Measurements from ENCODE around the gene SYNGR3.
"Not testable (repeated sequence)": the region's sequence is repeated elsewhere in the genome, so short reads cannot be mapped to it uniquely, and the experiment has no call there.

Gene SYNGR3

DNA sequence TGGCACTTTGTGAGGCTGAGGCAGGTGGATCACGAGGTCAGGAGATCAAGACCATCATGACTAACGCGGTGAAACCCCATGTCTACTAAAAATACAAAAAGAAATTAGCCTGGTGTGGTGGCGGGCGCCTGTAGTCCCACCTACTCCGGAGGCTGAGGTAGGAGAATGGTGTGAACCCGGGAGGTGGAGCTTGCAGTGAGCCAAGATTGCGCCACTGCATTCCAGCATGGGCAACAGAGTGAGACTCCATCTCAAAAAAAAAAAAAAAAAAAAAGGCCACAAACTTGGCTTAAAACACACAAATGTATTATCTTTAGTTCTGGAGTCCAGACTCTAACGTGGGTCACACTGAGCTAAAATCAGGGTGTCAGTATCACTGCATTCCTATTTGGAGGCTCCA is 22.0 kb downstream of the SYNGR3 start:
- DNase-seq: not testable (repeated sequence)

DNA sequence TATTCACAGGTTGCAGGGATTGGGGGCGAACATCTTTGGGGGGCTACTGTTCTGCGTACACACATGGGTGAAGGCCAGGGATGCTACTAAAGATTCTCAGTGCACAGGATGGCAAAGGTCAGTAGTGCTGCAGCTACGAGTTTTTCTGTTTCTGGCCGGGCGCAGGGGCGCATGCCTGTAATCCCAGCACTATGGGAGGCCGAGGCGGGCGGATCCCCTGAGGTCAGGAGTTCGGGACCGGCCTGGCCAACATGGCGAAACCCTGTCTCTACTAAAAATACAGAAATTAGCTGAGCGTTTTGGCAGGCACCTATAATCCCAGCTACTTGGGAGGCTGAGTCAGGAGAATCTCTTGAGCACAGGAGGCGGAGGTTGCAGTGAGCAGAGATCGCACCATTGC is 23.8 kb downstream of the SYNGR3 start:
- DNase-seq: no peak

DNA sequence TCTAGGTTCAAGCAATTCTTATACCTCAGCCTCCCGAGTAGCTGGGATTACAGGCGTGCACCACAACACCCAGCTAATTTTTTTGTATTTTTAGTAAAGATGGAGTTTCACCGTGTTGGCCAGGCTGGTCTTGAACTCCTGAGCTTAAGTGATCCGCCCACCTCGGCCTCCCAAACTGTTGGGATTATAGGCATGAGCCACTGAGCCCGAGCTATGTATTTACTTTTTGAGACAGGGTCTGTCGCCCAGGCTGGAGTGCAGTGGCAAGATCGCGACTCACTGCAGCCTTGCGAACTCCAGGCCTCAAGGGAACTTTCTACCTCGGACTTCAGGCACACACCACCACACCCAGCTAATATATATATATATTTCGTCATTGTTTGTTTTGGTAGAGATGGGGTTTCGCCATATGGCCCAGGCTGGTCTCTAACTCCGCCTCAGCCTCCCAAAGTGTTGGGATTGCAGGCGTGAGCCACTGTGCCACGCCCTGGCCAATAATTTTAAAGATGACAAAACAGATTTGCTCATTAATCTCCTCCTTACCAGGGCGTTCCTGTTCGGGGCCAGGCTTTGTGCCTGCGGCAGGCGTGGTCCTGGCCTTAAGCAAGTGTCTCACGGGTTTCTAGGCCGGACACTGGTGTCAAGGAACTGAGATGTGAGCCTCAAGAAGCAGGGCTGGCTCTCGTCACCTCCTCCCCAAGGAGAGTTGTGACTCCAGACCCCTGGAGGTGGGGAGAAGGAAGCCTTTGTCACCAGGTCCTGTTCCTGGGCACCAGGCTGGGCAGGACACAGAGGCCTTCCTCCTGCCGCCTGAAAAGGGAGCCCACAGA is 25.6 kb downstream of the SYNGR3 start:
- DNase-seq: no peak

DNA sequence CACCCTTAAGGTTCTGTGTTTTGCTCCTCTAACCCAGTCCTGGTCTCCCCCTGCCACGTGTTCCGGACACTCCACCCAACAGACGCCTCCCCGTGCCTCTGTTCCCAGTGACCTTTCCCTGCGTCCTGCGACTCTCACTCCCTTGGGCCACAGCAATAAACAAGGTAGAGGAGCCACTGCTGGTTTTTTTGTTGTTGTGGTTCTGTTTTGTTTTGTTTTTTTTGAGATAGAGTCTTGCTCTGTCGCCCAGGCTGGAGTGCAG is 26.1 kb downstream of the SYNGR3 start:
- no peak for DNase-seq

DNA sequence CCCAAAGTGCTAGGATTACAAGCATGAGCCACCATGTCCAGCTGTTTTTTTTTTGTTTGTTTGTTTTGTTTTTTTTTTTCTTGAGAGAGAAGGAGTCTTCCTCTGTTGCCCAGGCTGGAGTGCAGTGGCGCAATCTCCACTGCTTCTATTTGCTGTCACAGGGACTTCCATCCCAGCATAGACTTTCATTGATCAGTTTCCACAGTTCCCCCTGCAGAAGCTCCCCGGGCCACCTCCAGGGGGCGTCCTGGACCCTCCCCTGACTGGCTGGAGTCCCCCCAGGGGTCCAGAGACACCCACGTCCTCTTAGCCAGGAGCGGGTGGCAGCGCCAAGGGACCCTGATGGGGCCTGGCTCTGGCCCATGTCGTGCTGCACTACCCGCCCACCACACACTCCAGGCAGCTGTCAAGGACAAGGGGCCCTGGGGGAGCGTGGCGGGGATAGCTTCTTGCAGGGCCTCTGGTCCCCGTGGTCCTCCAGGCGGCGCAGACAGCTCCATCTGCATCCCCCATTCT is 26.7 kb downstream of the SYNGR3 start:
- DNase-seq: no peak

DNA sequence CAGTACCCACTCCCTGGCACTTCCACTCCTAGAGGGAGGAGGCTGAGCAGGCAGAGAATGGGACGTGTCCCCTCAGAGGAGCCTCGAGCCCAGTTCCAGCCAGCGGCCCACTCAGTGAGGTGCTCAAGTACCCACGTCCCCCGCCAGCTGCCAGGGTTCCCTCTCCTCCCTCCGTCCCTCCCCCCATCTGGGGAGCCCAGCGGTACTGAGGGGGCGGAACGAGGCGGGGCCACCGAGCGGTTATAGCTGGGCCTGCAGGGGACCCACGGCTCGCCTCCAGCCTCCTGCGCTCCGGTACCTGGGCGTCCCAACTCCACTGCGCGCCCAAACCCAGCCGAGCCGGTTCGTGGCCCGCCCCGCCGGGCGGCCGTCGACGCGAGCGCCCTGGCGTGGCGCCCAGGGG is 29.7 kb downstream of the SYNGR3 start, which contains the start of gene NPW:
Gene NPW (plus strand): TSS at position 268 of the 403 bp plus-strand sequence.
- DNase-seq: no peak

DNA sequence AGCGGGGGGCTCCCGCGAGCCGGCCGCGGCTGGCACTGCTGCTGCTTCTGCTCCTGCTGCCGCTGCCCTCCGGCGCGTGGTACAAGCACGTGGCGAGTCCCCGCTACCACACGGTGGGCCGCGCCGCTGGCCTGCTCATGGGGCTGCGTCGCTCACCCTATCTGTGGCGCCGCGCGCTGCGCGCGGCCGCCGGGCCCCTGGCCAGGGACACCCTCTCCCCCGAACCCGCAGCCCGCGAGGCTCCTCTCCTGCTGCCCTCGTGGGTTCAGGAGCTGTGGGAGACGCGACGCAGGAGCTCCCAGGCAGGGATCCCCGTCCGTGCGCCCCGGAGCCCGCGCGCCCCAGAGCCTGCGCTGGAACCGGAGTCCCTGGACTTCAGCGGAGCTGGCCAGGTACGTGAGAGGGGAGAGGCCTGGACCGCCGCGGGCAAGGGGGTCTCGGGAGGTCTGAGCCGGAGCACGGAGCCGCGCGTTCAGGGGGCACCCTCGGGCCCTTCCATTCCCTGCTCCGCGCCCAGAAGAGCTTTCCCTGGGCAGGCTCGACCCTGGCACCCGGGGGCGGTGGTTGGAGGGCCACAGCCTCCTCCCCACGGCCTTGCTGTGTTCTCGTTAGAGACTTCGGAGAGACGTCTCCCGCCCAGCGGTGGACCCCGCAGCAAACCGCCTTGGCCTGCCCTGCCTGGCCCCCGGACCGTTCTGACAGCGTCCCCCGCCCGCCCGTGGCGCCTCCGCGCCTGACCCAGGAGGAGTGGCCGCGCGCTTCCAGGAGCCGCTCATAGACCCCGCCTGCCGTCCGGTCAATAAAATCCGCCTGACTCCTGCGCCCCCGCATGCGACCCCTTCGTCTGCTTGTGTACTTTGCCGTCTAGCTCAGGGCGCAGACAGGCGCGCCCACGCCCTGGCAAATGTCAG is 30.4 kb downstream of the SYNGR3 start:
- no peak for DNase-seq

DNA sequence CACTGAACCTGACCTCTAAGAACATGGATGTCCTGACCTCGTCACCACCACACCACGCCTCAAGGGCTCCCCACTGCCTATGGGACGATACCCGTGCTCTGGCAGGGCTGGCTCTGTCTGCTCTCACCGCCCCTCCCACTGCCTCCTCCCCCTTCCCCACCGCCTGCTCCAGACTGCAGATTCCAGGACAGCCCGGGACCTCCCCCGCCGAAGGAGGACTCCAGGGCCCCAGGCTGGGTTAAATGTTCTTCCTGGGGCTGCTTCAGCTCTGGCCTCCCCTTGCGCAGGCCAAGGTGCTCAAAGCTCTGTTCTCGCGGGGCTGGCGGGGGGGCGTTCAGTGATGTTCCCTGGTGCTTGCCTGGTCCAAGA is 32.9 kb downstream of the SYNGR3 start:
- no peak for DNase-seq

DNA sequence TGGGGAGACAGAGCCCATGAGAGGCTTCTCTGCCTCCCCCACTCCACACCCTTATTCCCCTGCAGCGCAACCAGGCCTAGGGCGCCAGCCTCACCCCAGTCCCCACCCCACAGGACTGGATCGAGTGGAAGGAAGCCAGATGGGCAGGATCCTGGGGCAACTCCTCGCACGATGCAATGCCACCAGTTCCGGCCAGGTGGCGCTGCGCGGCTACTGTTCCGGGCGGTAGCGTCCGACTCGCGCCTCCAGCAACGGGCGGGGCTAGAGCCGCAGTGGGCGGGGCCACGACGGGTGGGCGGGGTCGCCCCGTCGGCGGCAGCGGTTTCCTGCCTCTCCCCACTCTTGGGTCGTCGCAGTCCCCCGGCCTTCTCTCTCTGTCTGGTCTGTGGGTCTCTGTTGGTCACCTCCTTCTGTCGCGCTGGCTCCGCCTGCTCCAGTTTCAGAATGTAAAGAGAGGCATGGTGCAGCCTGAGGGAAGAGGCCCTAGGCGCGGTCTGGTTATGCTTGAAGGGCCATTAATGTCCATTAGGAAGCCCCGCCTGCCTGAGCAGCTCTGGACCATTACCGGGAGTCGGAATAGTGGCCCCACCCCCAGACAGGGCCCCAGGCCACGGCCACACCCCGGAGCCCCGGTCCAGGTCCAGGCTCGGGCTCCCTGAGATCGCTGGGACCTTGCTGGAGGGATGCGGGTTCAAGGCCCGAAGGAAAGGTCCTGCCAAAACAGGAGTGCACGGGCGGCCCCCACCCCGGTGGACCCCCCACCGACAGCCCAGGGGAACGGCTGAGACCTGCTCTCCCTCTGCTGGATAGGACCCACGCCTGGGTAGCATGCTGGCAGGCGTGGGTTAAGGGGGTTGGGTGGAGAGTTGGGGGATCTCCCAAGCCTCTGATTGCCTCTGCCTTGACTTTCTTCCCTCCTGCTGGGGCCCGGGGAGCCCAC is 33.6 kb downstream of the SYNGR3 start:
- peak; percentile 99 for DNase-seq

DNA sequence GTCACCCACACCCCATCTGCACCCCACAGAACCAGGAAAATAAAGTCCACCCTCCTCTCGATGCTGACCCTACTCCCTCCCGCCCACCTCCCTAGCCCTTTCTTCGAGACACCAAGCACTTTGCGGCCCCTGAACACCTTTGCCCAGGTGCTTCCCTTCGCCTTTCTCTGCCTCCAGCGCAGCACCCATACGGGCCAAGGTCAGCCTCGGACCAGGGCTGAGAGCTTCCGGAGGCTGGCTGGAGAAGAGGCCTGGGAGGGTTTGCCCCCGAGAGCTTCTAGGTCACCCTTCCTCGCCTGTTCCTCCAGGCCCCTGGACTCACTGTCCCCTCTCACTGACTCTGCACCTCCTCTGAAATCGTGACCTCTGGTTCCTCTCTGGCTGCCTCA is 34.3 kb downstream of the SYNGR3 start:
- DNase-seq: no peak

DNA sequence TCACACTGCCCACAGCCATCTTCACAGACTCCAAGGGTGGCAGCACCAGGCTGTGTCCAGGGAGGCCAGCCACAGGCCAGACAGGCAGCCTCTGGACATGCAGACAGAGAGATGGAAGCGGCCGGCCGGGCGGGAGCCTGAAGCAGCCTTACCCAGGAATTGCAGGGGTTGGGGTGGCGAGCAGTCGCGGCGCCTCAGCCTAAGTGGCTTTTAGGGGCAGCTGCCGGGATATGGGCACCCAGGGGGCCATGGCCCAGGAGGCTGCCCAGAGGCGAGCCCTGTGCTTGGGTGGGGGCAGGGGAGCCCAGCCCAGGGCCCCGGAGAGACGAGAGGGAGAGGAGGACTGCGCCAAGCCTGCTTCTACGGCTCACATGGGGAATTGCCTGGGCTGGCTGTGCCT is 35.5 kb downstream of the SYNGR3 start:
- no peak for DNase-seq

DNA sequence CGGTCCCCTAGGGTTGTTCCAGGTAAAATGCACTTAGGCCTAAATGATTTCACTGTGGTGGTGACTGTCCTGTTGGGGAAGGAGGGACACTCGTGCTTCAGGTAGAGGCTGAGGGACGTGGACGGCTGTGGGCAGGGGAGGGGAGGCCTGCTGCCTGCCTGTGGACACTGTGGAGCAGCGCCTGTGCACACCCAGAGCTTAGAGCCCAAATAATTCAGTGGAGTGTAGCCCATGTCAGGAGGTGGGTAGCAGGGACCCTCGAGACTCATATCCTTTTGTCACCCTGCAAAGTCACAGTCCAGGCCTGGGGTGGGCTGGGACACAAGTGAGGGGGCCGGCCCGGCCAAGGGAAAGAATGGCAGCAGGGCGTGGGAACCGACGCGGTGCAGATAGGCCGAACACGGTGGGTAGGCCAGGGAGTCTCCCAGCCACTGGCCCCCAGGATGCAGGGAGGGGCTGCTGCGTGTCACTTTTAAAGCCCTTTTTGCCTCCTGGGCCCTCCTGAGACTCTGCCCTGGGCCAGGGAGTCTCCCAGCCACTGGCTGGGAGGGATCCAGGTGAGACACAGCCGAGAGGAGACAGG is 36.2 kb downstream of the SYNGR3 start:
- no peak for DNase-seq

DNA sequence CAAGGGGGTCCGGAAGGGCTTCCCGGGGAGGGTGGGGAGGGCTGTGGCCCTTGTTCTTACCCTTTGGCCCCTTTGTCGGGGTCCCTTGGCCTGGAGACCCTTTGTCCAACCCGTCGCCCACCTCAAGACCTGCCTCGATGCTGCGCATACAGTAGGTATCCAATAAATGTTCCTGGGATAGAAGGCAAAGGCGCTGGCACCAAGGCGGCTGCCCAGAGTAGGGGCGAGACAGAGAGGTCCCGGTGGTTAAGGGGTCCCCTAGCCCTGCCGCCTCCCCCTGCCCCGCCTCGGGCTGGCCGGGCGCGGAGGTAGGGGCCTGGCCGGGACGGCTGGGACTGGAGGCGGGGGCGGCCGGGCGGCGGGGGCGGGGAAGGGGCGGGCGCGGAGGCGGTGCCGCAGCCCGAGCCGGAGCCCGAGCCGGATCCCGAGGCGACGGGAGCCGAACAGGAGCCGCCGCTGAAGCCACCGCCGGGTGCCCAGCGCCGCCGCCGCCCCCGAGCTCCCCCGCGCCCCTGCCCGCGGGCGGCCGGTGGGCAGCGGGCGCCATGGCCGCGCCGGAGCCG is 36.8 kb downstream of the SYNGR3 start, which contains the start of gene NHERF2:
Gene NHERF2 (plus strand): TSS at position 442 of the 563 bp plus-strand sequence. CDS start 104 bp downstream, at position 546.
- peak; percentile 38 for DNase-seq

DNA sequence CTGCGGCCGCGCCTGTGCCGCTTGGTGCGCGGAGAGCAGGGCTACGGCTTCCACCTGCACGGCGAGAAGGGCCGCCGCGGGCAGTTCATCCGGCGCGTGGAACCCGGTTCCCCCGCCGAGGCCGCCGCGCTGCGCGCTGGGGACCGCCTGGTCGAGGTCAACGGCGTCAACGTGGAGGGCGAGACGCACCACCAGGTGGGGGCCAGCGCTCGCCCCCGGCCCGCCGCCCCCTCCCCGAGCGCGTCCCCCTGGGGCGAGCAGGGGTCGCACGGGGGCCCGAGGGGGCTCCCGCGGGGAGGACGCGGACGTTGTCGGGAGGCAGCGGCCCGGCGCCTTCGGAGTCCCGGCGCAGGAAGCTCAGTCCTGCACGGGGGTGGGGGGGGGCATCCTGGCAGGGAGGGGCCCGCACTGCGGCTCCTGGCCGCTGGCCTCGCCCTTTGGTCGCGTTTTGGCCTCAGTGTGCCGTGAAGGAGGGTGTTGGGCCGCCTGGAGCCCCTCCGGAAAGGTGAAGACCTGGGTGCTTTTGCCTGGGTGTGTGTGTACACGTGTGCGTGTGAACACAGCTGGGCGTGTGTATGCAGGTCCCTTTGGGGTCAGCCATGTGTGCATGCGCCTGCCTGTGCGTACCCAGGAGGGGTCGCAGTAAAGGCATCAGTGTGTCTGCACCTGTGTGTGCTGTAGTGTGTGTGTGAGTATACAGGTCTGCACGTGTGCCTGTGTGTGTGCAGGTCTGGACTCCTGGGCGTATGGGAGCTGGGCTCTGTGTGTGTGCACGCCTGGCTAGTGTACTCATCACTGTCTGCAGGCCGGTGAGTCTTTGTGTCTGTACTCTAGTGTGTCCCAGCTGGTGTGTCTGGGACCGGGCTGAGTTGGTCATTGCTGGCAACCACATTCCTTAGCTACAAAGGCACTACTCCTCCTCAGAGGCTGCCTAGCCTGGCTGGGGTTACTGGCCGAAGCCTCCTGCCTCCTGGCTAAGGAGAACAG is 37.5 kb downstream of the SYNGR3 start:
- DNase-seq: no peak

DNA sequence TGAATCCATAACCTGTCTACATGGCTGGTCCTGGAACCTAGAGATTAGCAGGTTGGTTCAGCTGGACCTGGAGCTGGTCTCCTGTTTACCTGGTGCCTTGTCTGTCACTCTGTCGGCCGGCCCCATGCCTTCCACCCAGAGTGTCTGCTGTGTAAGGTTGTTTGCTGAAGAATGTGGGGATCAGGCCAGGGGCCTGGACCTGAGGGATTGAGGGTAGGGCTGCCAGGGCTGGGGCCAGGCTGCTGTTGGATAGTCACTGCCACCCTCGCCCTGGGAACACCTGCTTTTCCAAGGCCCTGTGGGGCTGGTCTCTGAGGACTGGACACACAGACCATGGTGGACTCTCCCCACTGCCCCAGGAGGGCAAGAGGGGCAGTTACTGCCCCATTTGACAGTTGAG is 38.4 kb downstream of the SYNGR3 start:
- DNase-seq: no peak

DNA sequence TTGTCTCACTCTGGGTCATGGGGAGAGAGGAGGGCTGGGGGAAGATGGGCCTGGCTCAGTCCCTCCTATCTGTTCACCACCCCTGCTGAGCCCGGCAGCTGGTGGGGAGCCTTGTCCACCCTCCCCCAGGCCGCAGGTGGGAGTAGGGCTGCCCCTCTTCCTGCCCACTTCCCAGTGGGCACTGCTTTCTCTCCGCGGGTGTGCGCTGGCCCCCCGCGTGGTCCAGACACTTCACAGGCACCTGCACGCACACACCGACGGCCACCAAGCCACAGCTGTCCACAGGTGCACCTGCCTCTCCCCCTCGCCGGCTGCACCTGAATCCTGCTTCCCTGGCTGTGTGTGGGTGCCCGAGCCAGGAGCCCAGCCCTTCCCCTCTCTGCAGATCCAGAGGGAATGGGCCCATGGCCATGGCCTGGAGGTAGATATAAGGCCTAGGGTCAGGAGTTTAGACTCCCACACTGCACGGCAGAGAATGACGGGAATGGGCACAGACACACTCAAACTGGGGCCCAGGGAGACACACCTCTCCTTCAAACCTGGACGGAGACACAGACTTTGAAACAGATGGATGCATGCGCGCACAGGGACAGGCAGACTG is 39.0 kb downstream of the SYNGR3 start:
- no peak for DNase-seq

DNA sequence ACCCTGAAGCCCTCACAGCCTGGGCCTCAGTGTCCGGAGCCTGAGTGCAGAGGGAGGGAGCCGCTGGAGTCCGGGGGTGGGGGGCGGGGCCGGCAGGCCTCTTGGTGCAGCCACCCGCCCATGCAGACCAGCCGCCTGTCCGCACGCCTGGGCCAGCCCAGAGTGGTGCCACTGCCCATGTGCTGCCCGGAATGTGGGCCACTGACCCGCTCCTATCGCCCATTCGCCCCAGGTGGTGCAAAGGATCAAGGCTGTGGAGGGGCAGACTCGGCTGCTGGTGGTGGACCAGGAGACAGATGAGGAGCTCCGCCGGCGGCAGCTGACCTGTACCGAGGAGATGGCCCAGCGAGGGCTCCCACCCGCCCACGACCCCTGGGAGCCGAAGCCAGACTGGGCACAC is 39.6 kb downstream of the SYNGR3 start:
- no peak for DNase-seq

DNA sequence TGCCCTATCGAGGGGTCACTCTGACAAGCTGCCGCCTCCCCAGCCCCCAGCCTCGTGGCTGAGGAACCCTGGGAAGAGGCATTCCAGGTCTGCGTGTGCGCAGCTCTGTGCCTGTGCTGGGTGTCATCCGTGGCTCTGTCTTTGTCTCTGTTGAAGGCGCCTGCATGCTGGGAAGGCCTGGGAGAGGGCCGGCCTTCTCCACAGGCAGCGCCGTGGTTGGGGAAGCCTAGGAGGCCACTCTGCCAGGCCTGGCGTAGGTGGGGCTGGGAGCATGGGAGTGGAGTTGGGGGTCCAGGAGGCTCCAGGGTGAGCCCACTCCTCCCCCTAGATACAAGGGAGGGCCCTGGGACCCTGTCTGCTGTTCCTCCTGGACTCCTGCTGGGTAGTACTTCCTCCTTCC is 40.3 kb downstream of the SYNGR3 start:
- DNase-seq: no peak

DNA sequence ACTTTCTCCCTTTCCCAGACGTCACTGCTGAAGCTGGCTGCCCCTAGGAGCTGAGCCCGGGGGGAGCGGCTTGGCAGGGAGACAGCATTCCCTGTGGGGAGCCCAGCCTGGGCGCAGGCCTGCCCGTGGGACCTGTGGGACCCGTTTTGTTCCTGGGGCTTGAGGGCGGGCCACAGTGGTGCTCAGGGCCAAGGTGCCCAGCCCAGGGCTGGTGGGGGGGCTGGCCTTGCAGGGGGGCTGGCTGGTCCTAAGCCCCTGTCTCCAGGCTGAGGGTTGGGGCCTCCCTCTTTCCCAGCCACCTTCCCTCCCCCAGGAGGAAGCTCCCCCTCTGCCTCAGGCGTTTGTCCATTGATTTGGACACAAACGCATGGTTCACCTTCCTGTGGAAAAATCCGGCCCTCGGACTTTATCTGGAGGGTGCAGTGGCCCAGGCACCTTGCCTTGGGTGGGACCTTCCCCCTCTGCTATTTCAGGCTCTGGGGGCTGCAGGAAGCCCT is 41.4 kb downstream of the SYNGR3 start:
- no peak for DNase-seq

Data from T-helper 9 cell (primary cell).